Right lung (tissue), 5 donors: Measurements from ENCODE around the gene TBPL2. TPM values are rescaled to one million over a fixed set of nuclear protein-coding genes. Genes with fewer than 3 reads are reported as not detected.

ENCODE experiments used
- polyA plus RNA-seq, 5 donors: library from polyadenylated mRNA; unstranded; fragments of 120-200 nt; gene quantifications; one replicate each; pipeline versions ENCODE4 v1.2.1 to v1.2.3, GENCODE V29; 2013; ENCODE audit warnings: inconsistent platforms in 1 of 5, low replicate concordance in 1 of 5; ENCODE audit not compliant: insufficient read length in 5 of 5, insufficient read depth in 1 of 5

Gene TBPL2
- polyA plus RNA-seq, 5 donors: not detected

Other genes with a start within 250 kb of the TBPL2 start
- gene DLGAP5, start 249.0 kb downstream of the TBPL2 start, polyA plus RNA-seq: 10 to 100 TPM; 14.7 to 65.2 (median 29.7) TPM
- gene FBXO34, start 169.2 kb downstream of the TBPL2 start, polyA plus RNA-seq: 10 to 100 TPM; 28.1 to 43.2 (median 36.9) TPM
- 10 to 100 TPM; 16.6 to 29.5 (median 22.2) TPM for gene ATG14, start 28.8 kb downstream of the TBPL2 start, polyA plus RNA-seq
- 100 to 1,000 TPM; 115 to 170 (median 160) TPM for gene KTN1, start 139.6 kb upstream of the TBPL2 start, polyA plus RNA-seq